Brain microvascular endothelial cell (primary cell): ENCODE measurements around the gene TMEM156.

Source experiments
- DNase-seq: peaks from one replicate; pipeline ENCODE4 v3.0.0-alpha.2; 2020
- H3K27ac ChIP-seq: fragments of 250-450 bp; sonication (Bioruptor Pico); 2 replicates; pipeline ENCODE4 v1.5.1; 2020; ENCODE audit warnings: mild to moderate bottlenecking, moderate library complexity
- H3K27me3 ChIP-seq: fragments of 250-450 bp; sonication (Bioruptor Pico); replicated peaks from 2 replicates; pipeline ENCODE4 v1.5.1; 2020; ENCODE audit warnings: mild to moderate bottlenecking
- H3K36me3 ChIP-seq: fragments of 250-450 bp; sonication (Bioruptor Pico); replicated peaks from 2 replicates; pipeline ENCODE4 v1.5.1; 2020; ENCODE audit warnings: mild to moderate bottlenecking
- H3K4me3 ChIP-seq: 2 replicates; pipeline ENCODE4 v1.5.1; 2011; ENCODE audit warnings: low read depth, mild to moderate bottlenecking, control low read depth, low read length, moderate library complexity
- in situ Hi-C: cut with HindIII; loops from 2 replicates; pipeline ENCODE4 v1.10.0; 2017; ENCODE audit warnings: low sequenced_read_pairs, low pct_ligation_motif_present
- TF ChIP-seq, protein P1 (sequence below): IDR thresholded peaks from 2 replicates; pipeline ENCODE4 v1.5.1; 2011; ENCODE audit warnings: low read depth, mild to moderate bottlenecking, moderate library complexity, low read length, control low read depth, inconsistent platforms; ENCODE audit errors: missing control alignments

TMEM156 gene

DNA sequence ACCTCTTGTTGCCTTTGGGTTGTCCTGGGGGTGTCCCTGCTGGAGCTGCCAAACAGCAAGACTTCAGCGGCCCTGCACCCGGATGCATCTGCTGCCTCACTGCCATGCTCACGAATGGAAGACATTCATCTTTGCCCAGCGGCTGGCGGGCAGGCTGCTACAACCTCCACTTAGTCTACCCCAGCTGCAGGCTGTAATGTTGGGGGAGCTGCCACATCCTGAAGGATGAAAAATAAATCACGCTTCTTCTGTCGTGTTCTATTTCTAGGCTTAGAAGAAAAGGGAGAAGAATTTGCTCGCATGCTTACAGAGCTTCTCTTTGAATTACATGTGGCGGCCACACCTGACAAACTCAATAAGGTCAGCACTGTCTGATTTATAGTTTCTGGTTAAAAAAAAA lies 103.2 kb downstream of the TMEM156 start:
- no peak overlapping the region for H3K27ac ChIP-seq
- TF ChIP-seq, protein P1, sequence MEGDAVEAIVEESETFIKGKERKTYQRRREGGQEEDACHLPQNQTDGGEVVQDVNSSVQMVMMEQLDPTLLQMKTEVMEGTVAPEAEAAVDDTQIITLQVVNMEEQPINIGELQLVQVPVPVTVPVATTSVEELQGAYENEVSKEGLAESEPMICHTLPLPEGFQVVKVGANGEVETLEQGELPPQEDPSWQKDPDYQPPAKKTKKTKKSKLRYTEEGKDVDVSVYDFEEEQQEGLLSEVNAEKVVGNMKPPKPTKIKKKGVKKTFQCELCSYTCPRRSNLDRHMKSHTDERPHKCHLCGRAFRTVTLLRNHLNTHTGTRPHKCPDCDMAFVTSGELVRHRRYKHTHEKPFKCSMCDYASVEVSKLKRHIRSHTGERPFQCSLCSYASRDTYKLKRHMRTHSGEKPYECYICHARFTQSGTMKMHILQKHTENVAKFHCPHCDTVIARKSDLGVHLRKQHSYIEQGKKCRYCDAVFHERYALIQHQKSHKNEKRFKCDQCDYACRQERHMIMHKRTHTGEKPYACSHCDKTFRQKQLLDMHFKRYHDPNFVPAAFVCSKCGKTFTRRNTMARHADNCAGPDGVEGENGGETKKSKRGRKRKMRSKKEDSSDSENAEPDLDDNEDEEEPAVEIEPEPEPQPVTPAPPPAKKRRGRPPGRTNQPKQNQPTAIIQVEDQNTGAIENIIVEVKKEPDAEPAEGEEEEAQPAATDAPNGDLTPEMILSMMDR, result no peak
- in situ Hi-C loops, result no loop called here
- H3K4me3 ChIP-seq, result no peak overlapping the region
- no peaks in the 10 kb centered on the region for H3K27me3 ChIP-seq
- H3K36me3 ChIP-seq, result peaks cover 86% of the 10 kb centered on the region
- no peak for DNase-seq

DNA sequence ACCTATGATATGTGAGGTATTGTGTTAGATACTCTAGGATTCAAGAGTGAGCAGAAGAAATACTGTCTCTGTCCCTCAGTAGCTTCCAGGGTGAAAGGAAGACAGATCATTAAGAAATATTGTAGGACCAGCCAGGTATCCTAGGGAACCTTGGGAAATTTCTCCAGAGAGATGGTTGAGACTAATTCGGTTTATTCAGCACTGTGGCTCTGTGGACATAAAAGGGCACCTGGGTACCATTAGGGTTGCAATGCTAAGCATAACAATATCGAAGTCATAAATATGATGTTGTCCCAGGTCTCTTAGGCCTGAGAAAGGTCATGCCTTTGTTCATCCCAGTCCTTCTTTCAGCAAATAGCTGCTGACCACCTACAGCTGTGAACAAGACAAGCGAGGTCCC lies 103.6 kb downstream of the TMEM156 start:
- in situ Hi-C loops, result no loop called here
- TF ChIP-seq, protein P1, result no peak
- H3K27ac ChIP-seq, result no peak overlapping the region
- H3K4me3 ChIP-seq, result no peak overlapping the region
- DNase-seq, result no peak
- H3K27me3 ChIP-seq, result no peaks in the 10 kb centered on the region
- peaks cover 86% of the 10 kb centered on the region for H3K36me3 ChIP-seq

DNA sequence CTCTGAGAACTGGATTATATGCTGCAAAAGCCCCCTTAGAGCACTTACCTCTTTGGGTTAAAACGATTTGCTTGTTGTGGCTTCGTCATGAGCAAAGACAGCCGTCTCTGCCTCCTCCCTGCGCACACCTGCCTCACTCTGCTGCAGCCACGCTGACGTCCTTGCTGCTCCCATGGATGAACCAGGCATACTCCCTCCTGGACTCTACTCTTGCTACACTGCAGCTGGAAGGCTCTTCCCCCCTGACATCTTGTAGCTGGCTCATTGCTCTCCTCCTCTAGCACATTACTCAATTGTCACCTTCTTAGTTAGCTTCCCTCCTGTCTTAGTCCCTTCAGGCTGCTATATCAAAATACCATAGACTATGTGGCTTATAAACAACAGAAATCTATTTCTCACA lies 105.3 kb downstream of the TMEM156 start:
- in situ Hi-C loops, result no loop called here

DNA sequence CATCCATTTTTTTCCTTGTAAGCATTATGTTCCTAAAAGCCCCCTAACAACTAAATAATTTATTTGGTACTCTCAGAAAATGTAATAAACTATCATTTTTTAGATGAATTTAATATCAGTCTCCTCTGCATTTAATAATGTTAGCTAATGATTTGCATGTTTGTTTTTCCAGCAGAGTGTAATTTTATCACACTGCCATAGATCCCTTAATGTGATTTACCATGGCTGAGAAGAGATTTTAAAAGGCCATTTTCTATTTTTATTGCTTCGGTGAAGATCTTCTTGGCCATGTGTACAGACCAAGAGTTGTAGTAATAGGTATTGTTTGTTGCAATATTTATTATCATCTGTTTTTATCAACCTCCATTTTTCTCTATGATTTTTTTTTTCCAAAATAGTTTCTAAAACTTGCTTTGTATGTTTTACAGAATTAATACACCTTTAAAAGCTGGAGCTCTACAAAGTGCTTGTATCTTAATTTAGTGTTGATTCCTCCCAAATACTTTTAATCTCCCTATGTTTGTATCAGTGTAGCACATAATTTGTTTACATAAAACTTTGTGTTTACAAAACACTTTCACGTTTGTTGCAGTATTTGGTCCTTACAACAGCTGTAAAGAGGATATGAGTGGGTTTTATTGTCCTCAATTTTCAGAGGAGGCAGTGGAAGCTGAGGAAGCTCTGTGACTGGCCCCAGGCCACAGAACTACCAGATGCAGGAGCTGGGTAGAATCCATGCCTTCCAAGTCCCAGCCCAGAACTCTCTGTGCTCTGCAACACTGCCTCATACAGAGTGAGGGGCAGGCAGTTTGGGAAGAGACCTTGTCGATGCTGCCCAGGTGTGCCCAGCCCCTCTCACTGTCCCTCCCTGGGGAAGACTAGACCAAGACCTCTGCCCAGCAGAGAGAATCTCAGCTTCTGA lies 106.5 kb downstream of the TMEM156 start:
- peaks cover 79% of the 10 kb centered on the region for H3K36me3 ChIP-seq
- in situ Hi-C loops, result no loop called here
- no peak overlapping the region for H3K4me3 ChIP-seq
- DNase-seq, result no peak
- no peak overlapping the region for H3K27ac ChIP-seq
- no peaks in the 10 kb centered on the region for H3K27me3 ChIP-seq
- TF ChIP-seq, protein P1, result no peak

More for the DNA sequence above, 105.3 kb downstream of the TMEM156 start:
- Histone ChIP-seq H3K4me3 (no peak overlapping the region), H3K27ac (no peak overlapping the region), H3K27me3 (no peaks in the 10 kb centered on the region), H3K36me3 (peaks cover 86% of the 10 kb centered on the region)
- TF ChIP-seq, protein P1, result no peak
- DNase-seq, result no peak

DNA sequence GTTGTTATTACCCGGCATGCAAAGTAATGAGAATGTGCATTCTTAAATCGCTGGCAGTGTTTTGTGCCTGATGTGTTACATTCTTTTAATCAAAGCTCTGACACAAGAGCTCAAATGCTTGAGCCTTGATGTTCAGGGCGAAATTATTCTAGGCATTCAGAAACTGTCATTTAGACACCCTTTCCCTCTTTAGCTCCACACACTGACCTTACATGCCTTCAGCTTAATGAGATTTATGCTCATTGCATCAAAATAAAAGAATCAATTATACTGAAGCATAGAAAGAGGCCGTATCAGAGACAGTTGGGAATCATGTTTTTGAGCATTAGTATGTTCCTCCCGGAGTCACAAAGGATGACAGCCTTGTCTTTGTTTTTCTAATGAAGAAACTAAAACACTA lies 107.9 kb downstream of the TMEM156 start:
- H3K4me3 ChIP-seq, result no peak overlapping the region
- no peak for DNase-seq
- TF ChIP-seq, protein P1, result no peak
- peaks cover 81% of the 10 kb centered on the region for H3K36me3 ChIP-seq
- H3K27me3 ChIP-seq, result no peaks in the 10 kb centered on the region
- in situ Hi-C loops, result no loop called here
- no peak overlapping the region for H3K27ac ChIP-seq
